HG03575 (cell line): ENCODE results near the gene MAPKAPK5.
"Not testable (repeated sequence)": the region's sequence is repeated elsewhere in the genome, so short reads cannot be mapped to it uniquely, and the experiment has no call there.

ENCODE experiments used
- ATAC-seq: cut with Tn5 transposase; IDR thresholded peaks from one replicate; pipeline ENCODE4 v1.9.1; 2021; ENCODE audit not compliant: unreplicated experiment, insufficient number of reproducible peaks, low FRiP score; ENCODE audit errors: extremely low read depth

Gene MAPKAPK5

GRCh38 chr12:111943929-111944328 is 101.9 kb downstream of the MAPKAPK5 start:
- ATAC-seq, result no peak

- not testable (repeated sequence) for ATAC-seq
These were observed 109.1 kb downstream of the MAPKAPK5 start for GRCh38 chr12:111950961-111951676.
